ENCODE measurements around the gene RAB1A. TPM values are rescaled to one million over a fixed set of nuclear protein-coding genes. Genes with fewer than 3 reads are reported as not detected.

RAB1A gene
- total RNA-seq, 1 donor = 81.9 TPM

GRCh38 chr2:65049010-65049639 lies 80.8 kb downstream of the RAB1A start:
- Histone ChIP-seq H3K27me3 (ENCODE audit: insufficient read depth, low read length) (no peaks in the 10 kb centered on the region), H3K9me3 (ENCODE audit: low read depth, low read length) (peaks cover 3% of the 10 kb centered on the region), H3K4me1 (ENCODE audit: insufficient read depth, low read length) (peaks cover 19% of the 10 kb centered on the region), H3K4me3 (ENCODE audit: low read length) (no peak overlapping the region)

GRCh38 chr2:65046633-65047407 lies 83.1 kb downstream of the RAB1A start:
- Histone ChIP-seq H3K4me3 (ENCODE audit: low read length) (no peak overlapping the region), H3K27me3 (ENCODE audit: insufficient read depth, low read length) (no peaks in the 10 kb centered on the region), H3K4me1 (ENCODE audit: insufficient read depth, low read length) (no peaks in the 10 kb centered on the region), H3K9me3 (ENCODE audit: low read depth, low read length) (peaks cover 7% of the 10 kb centered on the region)

- peaks cover under 1% of the 10 kb centered on the region for H3K4me1 ChIP-seq (ENCODE audit: insufficient read depth, low read length)
- no peak overlapping the region for H3K4me3 ChIP-seq (ENCODE audit: low read length)
- peaks cover 7% of the 10 kb centered on the region for H3K9me3 ChIP-seq (ENCODE audit: low read depth, low read length)
- H3K27me3 ChIP-seq (ENCODE audit: insufficient read depth, low read length) = no peaks in the 10 kb centered on the region
Observed at GRCh38 chr2:65045651-65046050, 84.3 kb downstream of the RAB1A start.

- peaks cover 6% of the 10 kb centered on the region for H3K4me1 ChIP-seq (ENCODE audit: insufficient read depth, low read length)
- H3K4me3 ChIP-seq (ENCODE audit: low read length) = no peak overlapping the region
- H3K9me3 ChIP-seq (ENCODE audit: low read depth, low read length) = peaks cover 7% of the 10 kb centered on the region
- no peaks in the 10 kb centered on the region for H3K27me3 ChIP-seq (ENCODE audit: insufficient read depth, low read length)
Observed at GRCh38 chr2:65044097-65044735, 85.7 kb downstream of the RAB1A start.

GRCh38 chr2:65043001-65043400 lies 86.9 kb downstream of the RAB1A start:
- no peaks in the 10 kb centered on the region for H3K27me3 ChIP-seq (ENCODE audit: insufficient read depth, low read length)
- no peak overlapping the region for H3K4me3 ChIP-seq (ENCODE audit: low read length)
- peaks cover 6% of the 10 kb centered on the region for H3K4me1 ChIP-seq (ENCODE audit: insufficient read depth, low read length)
- H3K9me3 ChIP-seq (ENCODE audit: low read depth, low read length) = peaks cover 7% of the 10 kb centered on the region

GRCh38 chr2:65040400-65041261 lies 89.3 kb downstream of the RAB1A start:
- Histone ChIP-seq H3K9me3 (ENCODE audit: low read depth, low read length) (peaks cover 7% of the 10 kb centered on the region), H3K4me3 (ENCODE audit: low read length) (no peak overlapping the region), H3K4me1 (ENCODE audit: insufficient read depth, low read length) (peaks cover 6% of the 10 kb centered on the region), H3K27me3 (ENCODE audit: insufficient read depth, low read length) (no peaks in the 10 kb centered on the region)

GRCh38 chr2:65039640-65040039 lies 90.3 kb downstream of the RAB1A start:
- Histone ChIP-seq H3K4me1 (ENCODE audit: insufficient read depth, low read length) (peaks cover 6% of the 10 kb centered on the region), H3K9me3 (ENCODE audit: low read depth, low read length) (peaks cover 7% of the 10 kb centered on the region), H3K4me3 (ENCODE audit: low read length) (no peak overlapping the region), H3K27me3 (ENCODE audit: insufficient read depth, low read length) (no peaks in the 10 kb centered on the region)

- Histone ChIP-seq H3K27me3 (ENCODE audit: insufficient read depth, low read length) (no peaks in the 10 kb centered on the region), H3K4me3 (ENCODE audit: low read length) (no peak overlapping the region), H3K9me3 (ENCODE audit: low read depth, low read length) (no peaks in the 10 kb centered on the region), H3K4me1 (ENCODE audit: insufficient read depth, low read length) (peaks cover 15% of the 10 kb centered on the region)
Observed at GRCh38 chr2:65037178-65037577, 92.7 kb downstream of the RAB1A start.

Other genes starting within 250 kb of the RAB1A start
- 3.6 TPM for gene SLC1A4, start 140.7 kb downstream of the RAB1A start, total RNA-seq
- gene CEP68, start 73.7 kb downstream of the RAB1A start, total RNA-seq = 27.4 TPM
- gene ACTR2, start 97.7 kb upstream of the RAB1A start, total RNA-seq = 86.1 TPM

Data from mononuclear cell (primary cell).